Daoy (cell line): Measurements from ENCODE around the gene MISP3. TPM values are rescaled to one million over a fixed set of nuclear protein-coding genes. Genes with fewer than 3 reads are reported as not detected.

ENCODE experiments used
- DNase-seq: peaks from one replicate; pipeline ENCODE4 v3.0.0-alpha.2; 2015; ENCODE audit warnings: low read depth
- total RNA-seq: library from RNA; depleted of rRNA; stranded (reverse); fragments of >200 nt; shearing (Covaris generic); gene quantifications from 2 replicates; pipeline ENCODE4 v1.2.3, GENCODE V29; 2014

The MISP3 gene
- total RNA-seq, 1 experiment from 2014 or later, result 0.29 TPM

DNA sequence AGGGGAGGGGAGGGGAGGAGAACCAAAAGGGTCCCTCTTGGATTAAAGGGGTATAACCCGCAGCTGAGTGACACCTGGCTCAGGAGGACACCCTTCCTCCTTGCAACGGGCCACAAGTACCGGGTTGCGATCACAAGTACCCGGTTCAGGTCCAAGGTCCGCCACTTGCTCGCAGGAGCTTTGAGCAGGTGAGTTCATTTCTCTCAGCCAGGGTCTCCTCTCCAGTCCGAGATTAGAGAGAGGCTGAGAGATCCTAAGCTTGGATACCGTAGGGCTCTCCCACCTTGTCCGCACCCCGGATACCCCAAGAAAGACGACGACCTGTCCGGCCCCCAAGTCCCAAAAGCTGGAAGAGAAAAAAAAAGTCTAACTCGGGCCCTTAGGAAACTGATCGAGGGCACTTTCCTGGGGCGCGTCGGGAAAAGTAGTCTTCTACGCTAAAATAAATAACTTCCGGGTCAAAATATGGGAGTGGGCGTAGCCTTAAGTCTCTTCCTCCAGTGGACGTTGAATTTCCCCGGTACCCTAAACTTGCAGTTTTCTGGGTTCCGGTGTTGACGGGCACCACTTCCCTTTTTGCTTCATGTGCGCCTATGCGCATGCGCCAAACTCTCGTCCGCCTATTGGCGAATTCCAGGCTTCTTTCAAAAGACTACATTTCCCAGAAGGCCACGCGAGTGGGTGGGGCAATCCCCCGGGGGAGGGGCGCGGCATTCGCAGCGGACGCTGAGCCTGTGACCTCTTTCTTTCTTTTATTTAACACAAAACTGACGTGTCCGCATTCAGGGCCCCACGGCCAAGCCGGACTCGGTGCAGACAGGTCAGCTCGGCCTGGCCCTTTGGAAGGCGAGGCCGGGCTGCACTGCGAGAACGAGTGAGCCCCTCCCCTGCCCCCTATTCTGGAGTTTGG, 8.6 kb downstream of the MISP3 start:
- peak; percentile 99 for DNase-seq

DNA sequence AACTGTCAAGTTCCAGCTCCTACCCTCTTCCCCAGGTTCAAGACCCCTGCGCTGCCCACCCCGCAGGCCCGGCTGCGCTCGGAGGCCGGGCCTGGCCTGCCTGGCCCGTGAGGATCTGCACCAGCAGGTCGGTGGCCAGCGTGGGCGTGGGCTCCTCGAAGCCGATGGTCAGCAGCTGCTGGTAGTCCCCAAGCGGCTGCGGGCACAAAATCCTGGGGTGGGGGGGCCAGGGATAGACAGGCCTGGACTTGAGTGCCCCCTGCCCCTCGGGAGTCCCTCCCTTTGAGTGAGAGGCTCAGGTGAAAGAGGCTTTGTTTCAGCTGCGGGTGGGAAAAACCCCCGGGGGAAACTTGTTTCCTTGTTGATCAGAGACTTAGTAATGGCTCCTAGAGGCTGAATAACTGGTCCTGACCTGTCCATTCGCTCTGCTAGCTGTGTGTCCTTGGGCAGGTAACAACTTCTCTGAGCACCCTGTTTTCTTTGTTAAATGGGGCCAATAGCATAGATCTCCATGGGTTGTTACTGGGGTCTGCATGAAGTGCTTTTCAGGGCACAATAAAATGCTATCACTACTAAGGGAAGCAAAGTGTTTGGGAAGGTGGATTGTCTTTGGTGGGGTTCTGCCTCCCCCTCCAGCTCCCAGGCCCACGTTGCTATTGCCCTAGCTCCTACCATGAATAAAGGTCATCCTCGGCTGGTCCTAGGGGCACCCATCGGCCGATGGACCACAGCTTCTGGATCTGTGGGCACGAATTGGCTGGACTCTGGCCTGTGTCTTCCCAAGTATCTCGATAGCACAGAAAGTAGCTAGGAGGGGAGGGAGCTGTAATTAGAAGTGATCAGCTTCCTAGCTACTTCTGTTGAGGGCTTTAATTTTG, 9.4 kb downstream of the MISP3 start:
- no peak for DNase-seq

DNA sequence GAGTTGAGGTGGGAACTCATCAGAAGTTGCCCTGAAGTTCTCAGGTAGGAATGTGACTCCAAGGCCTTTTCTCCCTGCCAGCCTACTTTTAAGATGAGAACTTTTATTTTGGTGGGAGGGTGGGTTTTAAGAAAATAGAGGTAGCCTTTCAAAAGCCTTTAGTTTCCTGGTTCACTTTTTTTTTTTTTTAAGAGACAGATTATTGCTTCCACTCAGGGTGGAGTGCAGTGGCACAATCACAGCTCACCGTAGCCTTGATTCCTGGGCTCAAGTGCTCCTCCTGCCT, 10.0 kb downstream of the MISP3 start:
- no peak for DNase-seq

DNA sequence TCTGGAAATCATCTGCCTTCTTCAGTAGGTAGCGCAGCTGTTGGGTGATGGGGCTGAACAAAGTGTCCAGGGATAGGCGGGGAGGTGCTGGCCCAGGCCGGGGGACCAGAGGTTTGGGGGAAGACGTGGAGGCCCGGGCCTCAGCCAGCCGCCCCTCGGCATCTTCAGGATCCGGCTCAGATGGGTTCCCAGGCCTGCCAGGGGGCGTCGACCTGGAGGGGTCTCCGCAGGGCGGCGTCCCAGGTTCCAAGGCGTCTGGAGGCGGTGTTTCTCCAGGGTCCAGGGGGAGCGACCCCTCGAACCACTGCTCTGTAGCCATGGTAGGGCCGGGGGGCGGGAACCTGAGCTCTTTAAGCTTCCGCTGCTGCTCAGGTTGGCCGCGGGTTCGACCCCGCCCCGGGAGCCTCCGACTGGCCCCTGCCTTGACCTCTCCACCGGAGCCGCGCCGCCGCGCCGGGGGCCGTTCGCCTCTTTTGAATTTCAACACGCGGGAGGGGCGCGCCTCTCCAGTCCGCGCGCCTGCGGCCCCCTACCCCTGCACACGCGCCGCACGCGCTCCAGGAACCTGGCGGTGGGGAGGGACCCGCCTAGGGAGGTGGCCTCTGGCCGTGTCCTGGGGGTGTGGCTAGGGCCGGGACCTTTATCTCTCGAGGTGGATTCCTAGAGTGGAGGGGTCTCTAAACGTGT, 12.9 kb downstream of the MISP3 start, which contains the start of gene C19orf67:
Gene C19orf67 (minus strand): TSS at position 475 of the 687 bp plus-strand sequence. CDS start 156 bp downstream, at position 319.
- DNase-seq, result no peak

DNA sequence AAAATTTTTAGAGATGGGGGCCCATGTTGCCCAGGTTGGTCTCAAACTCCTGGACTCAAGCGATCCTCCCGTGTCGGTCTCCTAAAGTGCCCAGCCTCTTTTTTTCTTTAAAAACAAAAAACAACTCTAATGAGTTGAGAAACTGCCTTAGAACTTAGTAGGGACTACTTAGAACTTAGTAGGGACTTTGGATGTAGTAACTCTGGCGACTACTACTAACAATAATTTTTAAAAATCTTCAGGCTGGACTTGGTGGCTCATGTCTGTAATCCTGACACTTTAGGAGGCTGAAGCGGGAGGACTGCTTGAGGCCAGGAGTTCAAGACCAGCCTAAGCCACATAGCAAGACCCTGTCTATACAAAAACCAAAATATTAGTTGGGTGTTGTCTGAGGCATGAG, 13.5 kb downstream of the MISP3 start:
- DNase-seq, result no peak

DNA sequence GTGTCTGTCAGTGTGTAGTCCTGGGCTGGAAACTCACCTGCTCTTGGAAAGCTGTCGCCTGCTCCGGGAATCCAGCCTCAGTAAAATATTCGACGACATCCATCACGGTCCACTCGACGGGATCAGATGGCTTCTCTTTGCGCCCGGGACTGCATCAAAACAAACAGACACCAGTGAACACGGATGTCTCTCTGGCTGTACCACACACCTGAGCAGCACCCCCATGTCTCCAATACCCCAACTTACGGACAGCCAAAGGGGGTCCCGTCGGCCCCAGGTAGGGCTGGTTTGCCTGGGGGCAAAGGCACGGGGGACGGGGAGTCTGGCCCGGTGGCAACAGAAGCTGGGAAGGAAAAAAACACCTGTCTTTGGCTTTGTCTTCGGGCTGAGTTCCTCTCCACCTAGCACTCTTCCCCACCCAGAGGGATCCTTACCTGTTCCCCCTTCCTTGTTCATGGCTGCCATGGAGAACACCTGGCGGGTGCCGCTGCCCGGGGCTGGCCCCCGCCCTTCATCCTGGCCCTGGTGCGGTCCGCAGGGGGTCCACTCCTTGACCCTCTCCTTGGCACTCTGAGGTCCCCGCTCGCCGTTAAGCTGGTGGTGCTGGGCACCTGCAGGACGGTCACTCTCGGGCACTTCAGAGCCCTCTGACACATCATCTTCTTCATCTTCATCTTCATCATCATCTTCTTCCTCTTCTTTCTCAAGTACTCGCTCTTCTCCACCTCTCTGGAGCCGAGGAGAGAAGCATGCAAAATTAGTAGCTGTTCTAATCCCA, 16.2 kb downstream of the MISP3 start:
- DNase-seq, result no peak

DNA sequence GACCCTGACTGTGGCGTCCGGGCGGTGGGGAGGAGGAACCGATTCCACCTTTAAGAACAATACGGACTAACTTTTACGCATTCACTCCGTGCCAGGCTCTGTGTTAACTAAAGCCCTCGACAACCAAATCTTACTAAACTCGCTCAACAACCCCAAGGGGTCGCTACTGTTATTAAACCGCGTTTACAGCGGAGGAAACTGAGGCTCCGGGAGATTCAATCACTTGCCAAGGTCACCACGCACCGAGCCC, 16.8 kb downstream of the MISP3 start:
- DNase-seq, result no peak

DNA sequence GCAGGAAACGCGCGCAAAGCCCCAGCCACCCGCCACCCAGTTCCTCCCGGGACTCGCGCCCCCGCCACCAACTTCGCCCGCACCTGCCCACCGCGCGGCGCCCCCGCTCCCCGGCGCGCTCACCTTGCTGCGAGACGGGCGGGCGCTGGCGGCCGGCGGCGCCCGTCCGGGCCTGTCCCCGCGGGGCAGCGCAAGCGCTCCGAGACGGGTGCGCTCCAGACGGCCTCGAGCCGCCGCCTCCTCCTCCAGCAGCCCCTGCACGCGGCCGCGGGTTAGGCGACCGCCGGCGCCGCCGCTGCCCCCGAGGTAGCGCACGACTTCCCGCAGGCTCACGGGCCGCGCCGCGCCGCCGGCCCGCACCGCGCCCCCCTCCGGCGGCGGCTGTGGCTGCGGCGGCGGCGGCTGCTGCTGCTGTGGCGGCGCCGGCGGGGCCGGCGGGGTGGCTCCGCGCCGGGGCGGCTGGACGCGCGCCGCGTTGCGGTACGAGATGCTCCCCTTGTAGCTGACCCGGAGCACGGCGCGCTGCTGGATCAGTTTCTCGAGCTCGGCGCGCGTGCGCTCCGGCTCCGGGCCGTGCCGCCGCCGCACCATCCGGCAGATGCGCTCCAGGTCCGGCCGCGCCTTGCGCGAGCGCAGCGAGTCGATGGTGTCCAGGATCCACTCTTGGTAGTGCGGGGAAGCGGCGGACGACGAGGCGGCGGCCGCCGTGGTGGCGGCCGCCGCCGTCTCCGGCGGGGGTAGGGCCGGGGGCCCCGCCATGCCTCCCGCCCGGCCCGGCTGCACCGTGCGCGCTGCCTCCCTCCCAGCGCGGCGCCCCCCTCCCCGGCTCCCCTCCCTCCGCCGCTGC, 17.3 kb downstream of the MISP3 start:
- peak; percentile 79 for DNase-seq

DNA sequence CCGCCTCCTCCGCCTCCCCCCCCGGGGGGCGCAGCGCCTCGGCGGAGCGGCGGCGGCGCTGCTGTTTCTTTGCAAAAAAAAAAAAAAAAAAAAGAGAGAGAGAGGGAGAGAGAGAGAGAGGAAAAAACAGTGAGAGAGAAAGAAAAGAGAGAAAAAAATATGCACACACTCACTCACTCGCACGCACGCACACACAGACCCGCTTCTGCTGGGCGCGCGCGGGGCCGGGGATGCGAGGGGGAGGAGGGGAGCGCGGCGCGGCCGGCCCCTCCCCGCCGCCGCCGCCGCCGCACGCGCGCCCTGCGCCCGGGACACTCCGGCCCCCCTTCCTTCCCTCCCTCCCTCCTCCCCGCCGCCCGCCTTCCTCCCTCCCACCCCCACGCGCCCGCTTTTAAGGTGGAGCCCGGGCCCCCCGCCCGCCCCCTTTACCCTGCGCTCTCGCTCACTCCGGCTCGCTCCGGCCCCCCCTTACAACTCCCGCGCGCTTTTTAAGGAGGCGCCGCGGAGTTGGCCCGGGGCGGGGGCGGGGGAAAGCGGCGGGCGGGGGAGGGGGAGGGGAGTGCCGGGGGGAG, 18.0 kb downstream of the MISP3 start, which contains the start of gene SAMD1:
Gene SAMD1 (minus strand): TSS at position 243 of the 572 bp plus-strand sequence.
- peak; percentile 91 for DNase-seq

DNA sequence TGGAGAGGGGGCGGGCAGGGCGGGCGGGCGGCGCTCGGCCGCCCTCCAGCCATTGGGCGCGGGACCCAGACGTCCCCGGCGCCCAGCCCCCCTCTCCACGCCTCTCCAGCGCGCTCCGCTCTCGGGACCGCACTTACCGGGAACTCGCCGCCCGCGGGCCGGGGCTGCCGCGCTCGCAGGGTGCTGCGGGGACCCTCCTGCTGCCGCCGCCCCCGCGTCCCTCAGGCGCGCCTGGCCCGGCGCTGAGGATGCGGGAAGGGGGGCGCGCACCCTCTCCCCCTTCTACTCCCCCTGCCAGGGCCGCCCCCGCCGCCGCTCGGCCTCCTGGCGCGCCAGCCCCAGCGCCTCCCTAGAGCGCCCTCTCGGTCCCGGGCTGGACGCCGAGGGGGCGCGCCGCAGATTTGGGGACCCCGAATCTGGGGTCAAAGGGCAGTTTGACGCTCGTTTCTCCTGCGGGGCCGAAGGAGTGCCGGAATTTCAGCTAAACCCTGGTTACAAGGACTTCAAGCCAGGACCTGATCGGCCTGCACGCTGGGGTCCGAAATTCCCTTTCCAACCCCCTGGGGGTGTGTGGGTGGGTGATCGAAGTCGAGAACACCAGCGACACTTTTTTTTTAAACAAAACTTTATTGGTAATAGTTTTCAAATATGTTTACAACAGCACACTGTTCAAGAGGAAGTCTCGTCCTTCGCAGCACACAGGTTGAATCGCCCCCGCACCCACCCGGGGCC, 18.7 kb downstream of the MISP3 start:
- peak; percentile 75 for DNase-seq

DNA sequence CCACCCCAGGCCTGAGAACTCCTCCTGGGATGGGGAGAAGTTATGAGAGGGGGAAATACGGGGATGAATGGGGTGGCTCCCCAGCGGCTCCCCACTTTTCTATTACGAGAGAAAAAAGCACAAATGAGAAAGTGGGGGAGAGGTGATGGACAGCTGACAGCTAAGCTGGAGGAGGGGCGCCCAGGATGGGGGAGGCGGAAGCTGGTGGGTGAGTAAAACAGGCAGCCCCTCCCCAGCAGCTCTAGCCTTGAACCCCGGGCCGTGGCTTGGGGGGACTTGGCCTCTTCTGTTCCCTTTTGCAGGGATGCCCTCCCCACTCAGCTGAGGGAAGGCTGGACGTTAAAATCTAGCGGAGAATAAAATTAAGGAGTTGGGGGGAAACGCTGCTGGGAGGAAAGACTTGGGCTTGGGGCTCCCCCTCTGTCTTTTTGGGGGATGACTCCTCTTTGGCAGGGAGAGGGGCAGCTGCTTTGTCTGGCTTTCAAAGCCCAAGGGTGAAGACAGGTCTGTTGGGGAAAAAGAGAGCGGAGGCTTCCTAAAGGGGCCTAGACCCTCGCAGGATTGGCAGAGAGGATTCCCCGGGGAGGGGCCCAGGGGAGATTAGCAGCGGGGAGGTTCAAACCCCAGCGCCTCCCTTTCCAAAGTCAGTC, 19.4 kb downstream of the MISP3 start:
- no peak for DNase-seq

DNA sequence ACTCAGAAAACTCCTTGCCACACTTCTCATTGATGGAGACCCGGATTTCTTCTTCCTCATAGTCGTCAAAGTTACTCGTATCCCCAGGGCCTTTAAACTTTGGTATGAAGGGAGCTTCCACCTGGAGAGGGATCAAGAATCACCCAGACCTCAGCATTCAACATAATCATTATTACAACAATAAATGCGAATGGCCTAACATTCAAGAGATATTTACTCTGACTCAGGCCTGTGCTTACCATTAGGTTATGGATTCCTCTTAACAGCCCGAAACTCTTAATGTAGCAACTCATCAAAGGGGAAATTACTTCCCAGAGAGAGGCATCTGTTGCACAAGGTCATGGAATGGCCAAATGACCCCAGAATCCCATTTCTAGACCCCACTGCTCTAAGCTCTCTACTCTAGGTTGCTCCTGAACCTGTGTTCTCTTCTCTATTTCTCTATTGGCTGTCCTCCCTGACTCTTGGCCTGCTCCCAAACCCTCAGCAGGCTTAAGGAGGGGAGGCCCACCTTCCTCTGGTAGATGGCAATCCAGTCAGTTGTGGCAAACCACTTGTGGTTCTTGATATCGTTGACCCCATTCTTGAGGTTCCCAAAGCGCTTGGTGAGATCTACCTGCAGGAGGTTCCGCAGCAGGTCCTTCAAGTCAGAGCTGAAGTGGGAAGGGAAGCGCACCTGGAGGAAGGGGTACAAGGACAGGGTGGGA, 20.7 kb downstream of the MISP3 start:
- no peak for DNase-seq

DNA sequence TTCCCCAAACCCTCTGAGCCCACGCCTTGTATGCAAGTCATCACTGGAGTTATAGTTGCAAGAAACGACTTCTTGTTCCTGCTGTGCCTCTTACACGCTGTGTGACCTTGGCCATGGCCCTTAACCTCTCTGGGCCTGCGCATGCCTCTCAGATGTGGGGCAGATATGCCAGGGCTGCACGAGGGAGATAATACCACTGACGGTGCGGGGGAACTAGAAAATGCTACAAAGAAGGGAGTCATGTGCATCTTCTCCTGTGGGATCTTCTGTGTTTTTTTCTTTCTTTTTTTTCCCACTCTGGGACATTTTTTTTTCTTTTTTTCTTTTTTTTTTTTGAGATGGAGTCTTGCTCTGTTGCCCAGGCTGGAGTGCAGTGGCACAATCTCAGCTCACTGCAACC, 22.3 kb downstream of the MISP3 start:
- DNase-seq, result no peak

DNA sequence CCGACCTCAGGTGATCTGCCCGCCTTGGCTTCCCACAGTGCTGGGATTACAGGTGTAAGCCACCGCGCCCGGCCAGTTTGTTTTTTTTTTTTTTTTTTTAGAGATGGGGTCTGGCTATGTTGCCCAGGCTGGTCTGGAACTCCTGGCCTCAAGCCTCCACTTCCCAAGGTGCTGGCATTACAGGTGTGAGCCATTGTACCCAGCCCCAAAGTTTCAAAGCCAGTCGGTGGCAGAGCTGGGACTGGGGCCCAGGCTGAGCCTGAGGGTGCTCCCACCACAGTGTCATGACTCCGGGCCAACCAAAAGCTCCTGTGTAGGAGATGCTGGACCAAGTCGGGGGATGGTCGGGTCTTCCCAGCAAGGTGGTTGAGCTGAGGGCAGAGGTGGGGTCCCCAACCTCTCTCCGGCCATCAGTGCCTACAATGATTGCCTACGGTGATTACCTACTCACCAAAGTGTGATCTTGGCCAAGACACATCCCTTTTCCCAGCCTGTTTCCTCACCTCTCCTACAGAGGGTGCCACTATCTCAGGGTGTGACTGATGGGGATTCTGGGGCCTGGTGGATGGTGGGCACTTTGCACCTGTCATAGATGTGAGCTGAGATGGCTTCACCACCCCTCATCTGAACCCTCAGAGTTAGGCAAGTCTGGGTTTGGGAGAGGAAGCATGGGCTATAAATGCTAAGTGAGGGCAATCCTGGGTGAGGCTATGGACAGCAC, 23.8 kb downstream of the MISP3 start:
- DNase-seq, result no peak

DNA sequence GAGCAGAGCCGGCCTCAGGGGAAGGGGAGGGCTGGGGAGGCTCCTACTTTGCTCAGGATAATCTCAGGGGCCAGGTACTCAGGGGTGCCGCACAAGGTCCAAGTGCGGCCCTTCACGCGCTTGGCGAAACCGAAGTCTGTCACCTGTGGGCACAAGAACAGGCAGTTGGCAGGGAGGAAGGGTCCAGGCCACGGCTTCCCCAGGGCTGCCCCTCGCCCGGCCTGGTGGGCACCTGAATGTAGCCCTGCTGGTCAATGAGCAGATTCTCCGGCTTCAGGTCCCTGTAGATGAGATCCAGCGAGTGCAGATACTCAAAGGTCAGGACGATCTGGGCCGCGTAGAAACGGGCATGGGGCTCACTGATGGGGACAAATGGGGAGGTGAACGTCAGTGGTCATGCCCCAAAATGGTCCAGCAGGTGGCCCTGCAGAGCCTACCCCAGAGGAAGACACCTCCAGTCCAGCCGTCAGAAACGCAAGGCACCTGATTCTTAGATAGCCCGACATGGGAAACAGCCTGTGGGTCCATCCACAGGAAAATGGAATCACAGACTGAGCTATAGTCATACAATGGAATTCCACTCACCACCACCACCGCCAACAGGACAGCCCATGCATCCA, 25.1 kb downstream of the MISP3 start:
- DNase-seq, result no peak

DNA sequence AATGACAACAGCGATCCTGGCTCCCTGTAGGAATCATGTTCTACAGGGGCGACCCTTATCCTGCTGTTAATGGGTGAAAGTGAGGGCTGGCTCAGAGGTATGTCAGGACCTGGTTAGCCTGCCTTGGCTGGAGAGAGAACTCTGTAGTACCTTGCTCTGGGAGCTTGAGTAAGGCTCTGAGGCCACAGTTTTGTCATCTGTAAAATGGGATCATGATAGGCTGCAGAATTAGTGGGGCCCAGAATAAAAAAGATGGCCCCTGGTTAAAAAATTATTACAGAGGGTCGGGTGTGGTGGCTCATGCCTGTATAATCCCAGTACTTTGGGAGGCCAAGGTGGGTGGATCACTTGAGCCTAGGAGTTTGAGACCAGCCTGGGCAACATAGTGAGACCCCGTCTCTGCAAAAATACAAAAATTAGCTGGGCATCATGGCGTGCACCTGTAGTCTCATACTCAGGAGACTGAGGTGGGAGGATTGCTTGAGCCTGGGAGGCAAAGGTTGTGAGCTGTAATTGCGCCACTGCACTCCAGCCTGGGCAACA, 28.5 kb downstream of the MISP3 start:
- no peak for DNase-seq

DNA sequence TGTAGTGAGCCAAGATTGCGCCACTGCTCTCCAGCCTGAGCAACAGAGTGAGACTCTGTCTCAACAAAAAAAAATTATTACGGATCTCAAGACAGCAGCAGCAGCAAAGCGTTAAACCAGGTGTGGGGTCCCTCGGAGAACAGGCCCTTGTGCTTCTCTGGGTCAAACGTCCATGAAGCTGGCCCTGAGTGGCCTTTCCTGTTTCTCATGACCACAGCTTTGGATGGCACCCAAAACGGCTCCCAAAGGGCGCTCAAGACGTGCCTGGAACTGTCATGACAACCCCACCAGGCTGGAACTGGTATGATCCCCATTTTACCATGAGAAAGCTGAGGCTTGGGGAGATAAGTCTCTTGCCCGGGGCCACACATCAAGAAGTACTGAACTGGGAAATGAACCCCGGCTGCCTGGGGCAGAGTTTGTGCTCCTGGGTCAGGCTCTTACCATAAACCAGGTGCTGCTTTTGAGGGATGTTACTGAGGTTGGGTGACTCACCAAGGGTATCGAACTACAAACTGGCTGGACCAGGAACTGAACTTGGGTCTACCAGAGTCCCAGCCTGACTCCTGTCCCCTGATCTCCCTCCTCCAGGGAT, 29.6 kb downstream of the MISP3 start:
- no peak for DNase-seq
